GM12875 (cell line): ENCODE data around the gene MYO3B.

Experiments used
- H3K4me3 ChIP-seq: one replicate; pipeline ENCODE4 v1.5.1; 2011; ENCODE audit warnings: low read depth, low read length, control low read depth
- CTCF ChIP-seq: IDR thresholded peaks from 2 replicates; pipeline ENCODE4 v1.5.1; 2011; ENCODE audit warnings: low read depth, mild to moderate bottlenecking, control low read depth, inconsistent platforms, low read length, moderate library complexity, borderline replicate concordance; ENCODE audit not compliant: insufficient read depth

The MYO3B gene

GRCh38 chr2:170500104-170500503 is 322.2 kb downstream of the MYO3B start:
- H3K4me3 ChIP-seq, result no peak overlapping the region
- TF ChIP-seq CTCF, result no peak

GRCh38 chr2:170500770-170501169 is 322.8 kb downstream of the MYO3B start:
- no peak for TF ChIP-seq CTCF
- H3K4me3 ChIP-seq, result no peak overlapping the region

GRCh38 chr2:170501421-170502043 is 323.6 kb downstream of the MYO3B start:
- no peak overlapping the region for H3K4me3 ChIP-seq
- TF ChIP-seq CTCF, result no peak

GRCh38 chr2:170502361-170503130 is 324.6 kb downstream of the MYO3B start:
- TF ChIP-seq CTCF, result no peak
- H3K4me3 ChIP-seq, result no peak overlapping the region

GRCh38 chr2:170503563-170503962 is 325.6 kb downstream of the MYO3B start:
- no peak for TF ChIP-seq CTCF
- no peak overlapping the region for H3K4me3 ChIP-seq

GRCh38 chr2:170503971-170504809 is 326.2 kb downstream of the MYO3B start:
- no peak overlapping the region for H3K4me3 ChIP-seq
- no peak for TF ChIP-seq CTCF
